ENCODE results near the gene NRXN3.

GRCh38 chr14:79320561-79320960, 1150.4 kb downstream of the NRXN3 start:
- no peak for TF ChIP-seq CTCF (IDR thresholded peaks at IDR 0.05; ENCODE audit: insufficient read depth, low read length, poor library complexity, severe bottlenecking)
- no peak for TF ChIP-seq EZH2phosphoT487 (conservative IDR thresholded peaks at IDR 0.05; ENCODE audit: low read length)
